ENCODE measurements around the gene GALNTL6.

GALNTL6 gene

GRCh38 chr4:172153719-172154118 is 340.5 kb downstream of the GALNTL6 start:
- H3F3A ChIP-seq (ENCODE audit: low read depth), result no peaks in the 10 kb centered on the region
- no peak overlapping the region for H3K4me3 ChIP-seq (ENCODE audit: low read length, poor library complexity, severe bottlenecking)
- H4K20me1 ChIP-seq (ENCODE audit: insufficient read depth, low read length, poor library complexity, severe bottlenecking), result no peaks in the 10 kb centered on the region
- TF ChIP-seq CTCF (conservative IDR thresholded peaks at IDR 0.05; ENCODE audit: low read length), result no peak
- TF ChIP-seq EZH2phosphoT487 (IDR thresholded peaks at IDR 0.05; ENCODE audit: borderline replicate concordance), result no peak
- H3K4me2 ChIP-seq (ENCODE audit: low read depth, low read length, poor library complexity, severe bottlenecking), result no peak overlapping the region
- no peaks in the 10 kb centered on the region for H3K9me2 ChIP-seq (replicated peaks; ENCODE audit: low read depth, low read length)
- no peaks in the 10 kb centered on the region for H3K9me3 ChIP-seq (ENCODE audit: insufficient read depth, low read depth, low read length)
- no peaks in the 10 kb centered on the region for H3K79me2 ChIP-seq (ENCODE audit: insufficient read depth, low read length)
- H3K36me3 ChIP-seq (ENCODE audit: insufficient read depth, low read length), result no peaks in the 10 kb centered on the region
- no peak overlapping the region for H2AFZ ChIP-seq (ENCODE audit: low read length)
- no peaks in the 10 kb centered on the region for H3K4me1 ChIP-seq (ENCODE audit: insufficient read depth, low read length, poor library complexity, severe bottlenecking)
- H3K9ac ChIP-seq (ENCODE audit: low read depth, low read length, poor library complexity, severe bottlenecking), result no peak overlapping the region
- no peaks in the 10 kb centered on the region for H3K27me3 ChIP-seq (ENCODE audit: insufficient read depth, low read length, poor library complexity, severe bottlenecking)

GRCh38 chr4:172155838-172156345 is 342.7 kb downstream of the GALNTL6 start:
- Histone ChIP-seq H4K20me1 (ENCODE audit: insufficient read depth, low read length, poor library complexity, severe bottlenecking) (no peaks in the 10 kb centered on the region), H3K4me2 (ENCODE audit: low read depth, low read length, poor library complexity, severe bottlenecking) (no peak overlapping the region), H3K36me3 (ENCODE audit: insufficient read depth, low read length) (no peaks in the 10 kb centered on the region), H3K9me2 (replicated peaks; ENCODE audit: low read depth, low read length) (no peaks in the 10 kb centered on the region), H3K9ac (ENCODE audit: low read depth, low read length, poor library complexity, severe bottlenecking) (no peak overlapping the region), H3K79me2 (ENCODE audit: insufficient read depth, low read length) (no peaks in the 10 kb centered on the region), H3K27me3 (ENCODE audit: insufficient read depth, low read length, poor library complexity, severe bottlenecking) (no peaks in the 10 kb centered on the region), H3K4me1 (ENCODE audit: insufficient read depth, low read length, poor library complexity, severe bottlenecking) (no peaks in the 10 kb centered on the region), H3K9me3 (ENCODE audit: insufficient read depth, low read depth, low read length) (no peaks in the 10 kb centered on the region), H3K4me3 (ENCODE audit: low read length, poor library complexity, severe bottlenecking) (no peak overlapping the region), H2AFZ (ENCODE audit: low read length) (no peak overlapping the region), H3F3A (ENCODE audit: low read depth) (no peaks in the 10 kb centered on the region)
- TF ChIP-seq CTCF (conservative IDR thresholded peaks at IDR 0.05; ENCODE audit: low read length) (no peak), EZH2phosphoT487 (IDR thresholded peaks at IDR 0.05; ENCODE audit: borderline replicate concordance) (no peak)

- Histone ChIP-seq H3K9me3 (ENCODE audit: insufficient read depth, low read depth, low read length) (no peaks in the 10 kb centered on the region), H4K20me1 (ENCODE audit: insufficient read depth, low read length, poor library complexity, severe bottlenecking) (no peaks in the 10 kb centered on the region), H3F3A (ENCODE audit: low read depth) (no peaks in the 10 kb centered on the region), H3K4me3 (ENCODE audit: low read length, poor library complexity, severe bottlenecking) (no peak overlapping the region), H2AFZ (ENCODE audit: low read length) (no peak overlapping the region), H3K4me2 (ENCODE audit: low read depth, low read length, poor library complexity, severe bottlenecking) (no peak overlapping the region), H3K4me1 (ENCODE audit: insufficient read depth, low read length, poor library complexity, severe bottlenecking) (no peaks in the 10 kb centered on the region), H3K36me3 (ENCODE audit: insufficient read depth, low read length) (no peaks in the 10 kb centered on the region), H3K27me3 (ENCODE audit: insufficient read depth, low read length, poor library complexity, severe bottlenecking) (no peaks in the 10 kb centered on the region), H3K9me2 (replicated peaks; ENCODE audit: low read depth, low read length) (no peaks in the 10 kb centered on the region), H3K9ac (ENCODE audit: low read depth, low read length, poor library complexity, severe bottlenecking) (no peak overlapping the region), H3K79me2 (ENCODE audit: insufficient read depth, low read length) (no peaks in the 10 kb centered on the region)
- TF ChIP-seq CTCF (conservative IDR thresholded peaks at IDR 0.05; ENCODE audit: low read length) (no peak), EZH2phosphoT487 (IDR thresholded peaks at IDR 0.05; ENCODE audit: borderline replicate concordance) (no peak)
These were observed 344.7 kb downstream of the GALNTL6 start for GRCh38 chr4:172157946-172158345.
